Activated CD4-positive, alpha-beta T cell treated with anti-CD3 and anti-CD28 coated beads, Interleukin-2, Interleukin-6, amounts not matched to agents 100 ng/mL and 50 ng/mL, durations not matched to agents 16 hours and 8 hours (primary cell): ENCODE data around the gene EEFSEC.
A peak's percentile ranks its signal among the peaks of the same experiment; 100 is the strongest.

Experiments used
- DNase-seq: peaks from one replicate; pipeline ENCODE4 v3.0.0-alpha.2; 2020

EEFSEC gene

DNA sequence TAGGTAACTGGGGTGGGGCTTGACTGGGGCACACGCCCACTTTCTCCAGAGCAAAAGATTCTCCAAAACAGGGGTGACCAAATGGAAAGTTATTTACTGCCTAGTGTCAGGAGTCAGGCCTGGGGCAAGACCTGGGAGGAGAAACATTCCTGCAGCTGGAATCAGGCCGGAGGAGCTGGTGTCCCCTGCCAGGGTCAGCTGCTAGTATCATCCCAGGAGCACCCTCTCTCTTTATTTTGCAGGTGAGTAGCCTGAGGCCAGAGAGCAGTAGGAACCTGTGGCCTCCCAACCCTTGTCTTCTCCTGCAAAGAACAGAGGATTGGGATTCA is 280.5 kb downstream of the EEFSEC start:
- DNase-seq, result no peak

GRCh38 chr3:128434524-128434923 is 281.2 kb downstream of the EEFSEC start:
- DNase-seq, result no peak

DNA sequence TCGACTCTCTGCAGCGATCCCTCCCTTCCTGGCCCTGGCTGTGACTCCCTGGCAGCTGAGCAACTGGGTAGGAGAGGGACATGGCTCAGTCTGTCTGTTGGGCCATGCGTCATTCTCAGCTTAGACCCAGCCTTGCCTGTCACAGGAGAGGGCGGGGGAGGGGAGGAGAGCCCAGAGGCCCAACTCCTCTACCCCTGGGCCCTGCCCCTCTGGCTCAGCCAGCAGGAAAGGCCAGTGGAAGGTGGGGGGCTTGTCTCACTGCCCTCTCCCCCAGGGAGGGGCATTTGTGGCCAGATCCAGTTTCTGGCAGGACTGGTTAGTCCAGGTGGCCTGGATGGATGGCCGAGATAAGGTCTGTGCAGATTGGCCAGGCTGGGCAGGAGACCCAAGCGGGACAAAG is 281.8 kb downstream of the EEFSEC start:
- DNase-seq, result no peak

DNA sequence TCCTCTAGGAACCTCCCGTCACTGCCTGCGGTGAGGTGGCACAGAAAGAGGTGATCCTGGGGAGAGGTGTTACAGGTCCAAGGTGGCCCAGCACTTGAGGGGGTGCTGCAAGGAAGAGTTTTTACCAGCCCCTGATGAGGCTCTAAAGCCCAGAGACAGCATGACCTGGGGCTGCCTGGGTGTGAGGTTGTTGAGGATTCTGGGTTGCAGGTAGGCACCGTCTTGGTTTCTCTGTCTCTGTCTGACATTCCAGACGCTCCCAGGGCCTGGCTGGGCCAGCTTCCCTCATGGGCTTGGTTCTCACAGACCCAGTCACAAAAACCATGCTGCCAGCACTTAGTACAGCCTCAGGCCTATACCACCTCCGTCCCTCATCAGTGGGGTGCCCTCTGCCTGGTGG is 282.3 kb downstream of the EEFSEC start:
- DNase-seq, result no peak

- DNase-seq, result no peak
Observed at GRCh38 chr3:128436214-128436613, 282.9 kb downstream of the EEFSEC start.

DNA sequence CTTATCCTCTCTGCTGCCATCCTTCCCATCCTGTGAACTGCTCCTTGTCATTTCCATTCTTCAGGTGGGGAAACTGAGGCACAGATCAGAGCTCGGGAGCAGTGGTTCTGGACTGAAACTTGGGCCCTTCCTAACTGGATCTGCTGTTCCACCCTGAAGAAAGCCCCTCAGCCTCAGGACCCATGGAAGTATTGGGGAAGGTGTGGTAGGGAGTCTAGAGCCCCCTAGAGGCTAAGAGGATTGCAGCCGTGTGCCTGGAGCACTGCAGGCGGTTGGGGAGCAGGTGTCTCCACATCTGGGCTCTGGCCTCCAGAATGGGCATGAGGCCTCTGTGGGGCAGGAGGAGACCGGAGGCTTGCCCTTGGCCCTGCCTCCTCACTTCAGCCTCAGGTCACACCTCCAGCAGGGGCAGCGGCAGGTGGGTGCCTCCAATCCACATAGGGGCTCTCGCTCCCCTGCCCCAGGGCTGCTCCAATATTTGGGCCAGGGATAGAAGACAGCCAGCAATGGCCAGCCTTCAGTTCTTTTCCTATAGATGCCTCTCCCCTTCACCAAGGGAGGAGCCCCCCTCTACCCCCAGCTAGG is 285.3 kb downstream of the EEFSEC start:
- no peak for DNase-seq

DNA sequence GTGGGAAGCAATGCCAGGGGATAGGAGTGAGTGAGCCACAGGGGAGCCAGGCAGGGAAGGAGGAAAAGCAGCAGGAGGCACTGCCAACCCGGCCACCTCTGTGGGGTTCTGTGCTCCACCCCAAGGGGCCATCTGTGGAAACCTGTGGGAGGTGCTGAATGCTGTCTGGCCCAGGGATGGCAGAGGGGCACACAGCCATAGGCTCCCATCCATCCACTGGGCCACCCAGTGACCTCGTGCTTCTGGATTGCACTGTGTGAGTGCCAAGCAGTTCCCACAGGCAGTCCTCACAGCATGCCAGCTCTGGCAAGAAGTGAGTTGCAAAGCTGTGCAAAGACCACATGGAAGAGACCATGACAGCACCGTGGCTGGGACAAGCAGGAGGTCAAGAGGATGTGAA is 285.9 kb downstream of the EEFSEC start:
- no peak for DNase-seq

DNA sequence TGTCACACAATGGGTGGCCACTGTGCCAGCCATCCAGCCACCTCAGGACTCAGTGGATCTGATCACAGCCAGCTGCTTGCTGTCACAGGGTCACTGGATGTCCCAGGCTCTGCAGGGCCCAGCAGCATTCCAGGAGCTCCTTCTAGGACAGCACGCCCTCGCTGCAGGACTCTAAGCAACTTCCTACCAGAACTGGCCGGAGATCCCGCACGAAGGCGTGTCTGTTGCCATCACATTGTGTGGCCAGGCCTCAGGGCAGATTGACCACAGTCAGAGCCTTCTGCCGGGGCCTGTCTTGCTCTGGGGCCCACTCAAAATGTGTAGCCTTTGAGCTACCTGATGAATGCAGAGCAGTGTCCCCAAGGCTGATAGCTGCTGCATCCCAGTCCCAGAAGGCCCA is 288.8 kb downstream of the EEFSEC start:
- no peak for DNase-seq

DNA sequence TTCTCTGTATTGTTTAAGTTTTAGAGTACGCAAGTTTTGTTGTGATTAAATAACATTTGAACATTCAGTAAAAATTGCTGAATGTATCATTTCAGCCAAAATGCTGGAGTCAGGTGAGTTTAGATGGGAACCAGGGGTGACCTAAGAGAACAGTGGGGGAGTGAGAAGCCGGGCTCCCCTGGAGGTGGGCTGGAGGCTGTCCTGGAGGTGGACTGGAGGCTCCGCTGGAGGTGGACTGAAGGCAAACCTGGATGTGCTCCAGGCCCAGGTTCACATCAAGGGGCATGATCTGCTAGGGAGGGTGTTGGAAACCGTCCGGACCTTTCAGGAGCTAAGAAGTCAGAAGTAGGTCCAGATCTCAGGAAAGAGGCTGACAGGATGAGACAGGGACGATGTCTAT is 289.7 kb downstream of the EEFSEC start:
- DNase-seq, result no peak

DNA sequence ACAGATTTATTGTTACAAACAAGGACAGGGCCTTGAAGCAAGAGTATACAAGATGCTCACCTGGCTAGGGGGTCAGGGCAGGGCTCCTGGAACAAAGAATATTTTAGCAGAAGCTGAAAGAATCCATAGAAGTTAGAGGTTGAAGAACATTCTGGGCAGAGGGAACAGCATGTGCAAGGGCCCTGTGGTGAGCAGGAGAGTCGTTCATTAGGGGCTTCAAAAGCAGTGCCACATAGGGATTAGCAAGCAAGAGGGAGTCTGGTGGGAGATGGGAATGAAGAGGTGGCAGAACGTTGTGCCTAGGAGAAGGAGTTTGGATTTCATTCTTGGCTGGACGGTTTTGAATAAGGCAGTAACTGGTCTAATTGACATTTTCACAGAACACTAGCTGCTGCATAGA is 290.5 kb downstream of the EEFSEC start:
- DNase-seq, result no peak

DNA sequence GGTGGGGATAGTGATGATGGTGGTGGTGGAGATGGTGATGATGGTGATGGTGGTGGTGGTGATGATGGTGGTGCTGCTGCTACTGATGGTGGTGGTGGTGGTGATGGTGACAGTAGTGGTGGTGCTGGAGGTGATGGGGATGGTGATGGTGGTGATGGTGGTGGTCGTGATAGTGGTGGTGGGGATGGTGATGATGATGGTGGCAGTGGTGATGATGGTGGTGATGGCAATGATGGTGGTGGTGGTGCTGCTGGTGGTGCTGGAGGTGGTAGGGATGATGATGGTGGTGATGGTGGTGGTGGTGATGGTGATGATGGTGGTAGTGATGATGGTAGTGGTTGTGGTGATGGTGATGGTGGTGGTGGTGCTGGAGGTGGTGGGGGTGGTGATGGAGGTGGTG is 292.1 kb downstream of the EEFSEC start:
- DNase-seq, result no peak

DNA sequence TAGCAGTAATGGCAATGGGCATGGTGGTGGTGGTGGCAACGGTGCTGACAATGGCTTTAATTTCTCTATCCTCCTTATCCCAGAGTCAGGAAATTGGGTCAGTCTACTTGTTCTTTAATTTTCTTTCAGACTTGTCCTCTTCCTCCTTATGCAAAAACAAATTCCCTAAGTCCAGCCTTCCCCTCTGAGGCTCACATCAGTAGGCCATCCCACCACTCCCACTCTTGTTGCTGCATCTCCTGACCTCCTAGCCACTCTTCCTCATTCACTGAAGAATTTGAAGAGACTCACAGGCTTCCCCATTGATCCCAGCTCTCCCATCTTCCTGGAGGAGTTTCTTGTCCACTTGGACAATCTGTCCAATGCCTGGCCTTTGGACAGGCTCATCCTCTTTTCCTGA is 293.5 kb downstream of the EEFSEC start:
- no peak for DNase-seq

GRCh38 chr3:128447561-128448013 is 294.3 kb downstream of the EEFSEC start:
- peak; percentile 87 for DNase-seq

DNA sequence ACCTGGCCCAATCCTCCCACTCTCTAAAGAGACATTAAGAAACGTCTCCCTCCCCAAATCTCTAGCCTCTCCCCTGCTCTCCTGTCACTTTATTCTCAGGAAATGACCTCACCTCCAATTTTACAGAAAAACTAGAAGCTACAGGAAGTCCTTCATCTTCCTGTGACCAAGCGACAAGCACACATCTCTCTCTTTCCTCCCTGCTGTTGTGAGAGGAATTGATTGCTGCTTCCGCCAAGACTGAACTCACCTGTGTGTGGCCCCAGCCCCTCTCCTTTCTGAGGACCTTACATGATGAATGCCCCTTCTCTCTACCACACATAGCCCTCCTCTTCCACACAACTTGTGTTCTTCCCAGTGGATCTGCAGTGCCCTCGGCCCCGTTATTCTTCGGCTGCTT is 295.2 kb downstream of the EEFSEC start:
- DNase-seq, result peak; percentile 65

DNA sequence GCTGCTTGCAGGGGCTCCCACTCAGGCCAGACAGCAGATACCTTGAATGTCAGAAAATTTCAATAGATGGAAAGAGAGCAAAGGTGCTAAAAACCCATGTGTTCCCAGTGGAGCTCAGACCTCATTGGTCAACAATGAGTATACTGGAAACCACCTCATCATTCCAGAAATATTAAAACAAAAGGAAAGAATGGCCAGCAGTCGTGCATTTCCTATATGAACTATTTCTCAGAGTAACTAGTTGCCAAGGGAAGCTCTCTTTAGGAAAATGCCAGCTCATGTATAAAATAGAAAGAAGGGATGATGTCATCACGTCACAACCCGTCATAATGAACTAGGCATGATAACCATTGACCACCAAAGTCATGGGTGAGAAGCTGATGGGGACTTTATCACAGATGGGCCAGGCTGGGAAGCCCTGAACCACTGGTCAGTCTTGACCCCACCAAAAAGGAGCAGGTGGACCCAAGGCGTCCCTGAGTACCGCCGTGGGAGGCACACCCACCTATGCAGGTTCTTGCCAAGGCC is 295.9 kb downstream of the EEFSEC start:
- DNase-seq, result peak; percentile 21

- no peak for DNase-seq
Observed at GRCh38 chr3:128452120-128452519, 298.8 kb downstream of the EEFSEC start.

DNA sequence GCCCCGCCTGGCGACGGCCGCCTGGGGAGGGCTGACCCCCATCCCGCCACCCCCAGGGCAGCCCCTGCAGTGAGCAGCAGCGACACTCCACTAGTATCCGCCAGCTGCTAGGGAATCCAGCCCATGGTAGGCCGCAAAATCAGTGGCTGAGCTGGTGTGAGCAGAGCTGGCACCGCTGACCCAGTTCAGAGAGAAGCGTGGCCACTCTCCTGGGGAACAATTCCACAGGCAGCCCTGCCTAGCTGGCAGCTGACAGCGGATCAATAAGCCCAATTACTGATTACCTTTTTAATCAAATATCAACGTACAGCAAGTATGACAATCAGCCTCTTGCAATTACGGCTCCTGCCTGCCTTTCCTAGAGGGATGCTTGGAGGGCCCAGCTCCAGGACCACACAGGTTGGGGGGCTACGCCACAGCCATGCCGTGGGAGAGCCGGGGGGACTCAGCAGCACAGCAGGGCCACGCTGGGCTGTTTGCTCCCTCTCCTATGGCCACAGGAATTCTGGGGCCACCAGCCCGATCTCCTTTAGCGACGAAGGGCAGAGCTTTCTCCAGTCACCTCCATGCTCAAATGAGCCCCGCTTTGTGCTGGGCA is 299.5 kb downstream of the EEFSEC start:
- DNase-seq, result no peak

DNA sequence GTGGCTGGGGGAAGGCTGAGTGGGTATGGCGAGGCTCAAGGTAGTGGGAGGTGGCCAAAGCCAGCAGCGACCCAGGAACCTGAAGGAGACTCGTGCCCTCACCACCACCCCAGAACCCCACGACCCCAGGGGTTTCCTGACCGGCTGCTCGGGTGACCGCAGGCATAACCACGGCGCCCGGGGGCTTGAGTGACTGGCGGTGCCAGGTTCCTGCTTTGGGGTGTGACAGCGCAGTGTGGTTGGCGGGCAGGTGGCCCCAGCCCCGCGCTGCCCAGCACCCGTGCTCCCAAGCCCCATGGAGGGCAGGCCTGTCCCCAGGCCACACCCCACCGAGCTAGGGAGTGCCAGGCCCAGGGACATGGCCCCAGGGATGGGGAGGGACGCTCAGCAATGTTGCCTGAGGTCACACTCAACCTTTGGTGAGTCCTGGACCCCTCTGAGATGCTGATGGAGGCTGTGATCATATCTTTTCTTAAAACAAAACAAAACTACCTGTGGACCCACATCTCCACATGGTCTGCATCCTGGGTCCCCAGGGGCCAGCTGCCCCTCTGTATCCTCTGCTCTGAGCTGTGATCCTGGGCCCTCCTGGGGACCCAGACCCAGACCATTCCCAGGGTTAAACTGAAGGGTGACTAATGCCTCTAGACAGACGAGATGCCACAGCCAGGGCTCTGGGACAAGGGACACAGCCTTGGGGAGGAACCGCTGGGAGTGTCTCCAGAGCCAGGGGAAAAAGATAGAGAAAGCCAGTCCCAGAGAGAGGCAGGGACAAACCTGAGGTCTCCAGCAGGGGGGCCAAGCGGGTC is 300.4 kb downstream of the EEFSEC start:
- DNase-seq, result no peak

- no peak for DNase-seq
Observed at GRCh38 chr3:128454310-128454618, 301.0 kb downstream of the EEFSEC start.

- DNase-seq, result no peak
Observed at GRCh38 chr3:128455116-128455515, 301.8 kb downstream of the EEFSEC start.

DNA sequence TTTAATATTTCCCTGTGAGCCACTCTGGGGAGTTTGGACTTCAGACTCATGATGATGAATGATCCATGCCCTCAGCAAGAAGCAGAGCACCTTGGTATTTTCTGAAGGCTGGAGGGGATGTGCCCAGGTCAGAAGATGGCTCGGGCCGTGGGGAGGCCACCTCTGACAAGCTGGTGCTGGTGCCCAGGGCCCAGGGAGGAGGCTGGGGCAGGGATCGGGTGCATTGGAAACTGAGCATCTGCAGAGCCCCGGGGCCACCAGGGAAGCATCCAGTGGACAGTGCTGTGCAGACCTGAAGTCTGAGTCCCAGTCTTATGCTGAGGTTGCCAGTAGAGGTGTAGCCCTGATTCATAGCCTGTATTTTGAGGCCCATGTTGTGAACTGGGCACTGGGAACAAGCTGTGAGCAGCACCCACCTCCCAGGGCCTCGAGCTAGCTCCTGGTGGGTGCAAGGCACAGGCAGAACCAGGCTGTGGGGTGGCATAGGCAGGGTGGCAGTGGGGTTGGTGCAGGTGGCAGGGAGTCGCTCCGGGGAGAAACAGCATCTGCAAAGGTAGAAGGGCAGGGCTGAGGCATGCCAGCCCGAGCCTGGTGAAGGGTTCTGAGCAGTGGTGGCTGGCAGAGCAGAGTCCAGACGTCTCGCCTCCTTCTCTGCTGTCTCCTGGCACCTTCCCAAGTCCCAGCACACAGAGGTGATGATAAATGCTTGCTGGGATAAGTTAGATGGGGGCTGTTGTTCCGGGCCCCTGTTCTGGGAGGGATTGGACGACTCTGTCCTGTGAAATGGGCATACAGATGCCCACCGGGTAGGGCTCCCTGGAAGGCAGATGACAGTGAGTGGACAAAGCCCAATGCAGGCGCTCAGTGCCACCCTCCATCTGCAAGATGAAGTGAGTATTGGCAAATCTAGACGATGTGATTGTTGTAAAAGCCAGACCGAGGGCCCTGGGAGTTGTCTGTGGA is 302.8 kb downstream of the EEFSEC start:
- no peak for DNase-seq

DNA sequence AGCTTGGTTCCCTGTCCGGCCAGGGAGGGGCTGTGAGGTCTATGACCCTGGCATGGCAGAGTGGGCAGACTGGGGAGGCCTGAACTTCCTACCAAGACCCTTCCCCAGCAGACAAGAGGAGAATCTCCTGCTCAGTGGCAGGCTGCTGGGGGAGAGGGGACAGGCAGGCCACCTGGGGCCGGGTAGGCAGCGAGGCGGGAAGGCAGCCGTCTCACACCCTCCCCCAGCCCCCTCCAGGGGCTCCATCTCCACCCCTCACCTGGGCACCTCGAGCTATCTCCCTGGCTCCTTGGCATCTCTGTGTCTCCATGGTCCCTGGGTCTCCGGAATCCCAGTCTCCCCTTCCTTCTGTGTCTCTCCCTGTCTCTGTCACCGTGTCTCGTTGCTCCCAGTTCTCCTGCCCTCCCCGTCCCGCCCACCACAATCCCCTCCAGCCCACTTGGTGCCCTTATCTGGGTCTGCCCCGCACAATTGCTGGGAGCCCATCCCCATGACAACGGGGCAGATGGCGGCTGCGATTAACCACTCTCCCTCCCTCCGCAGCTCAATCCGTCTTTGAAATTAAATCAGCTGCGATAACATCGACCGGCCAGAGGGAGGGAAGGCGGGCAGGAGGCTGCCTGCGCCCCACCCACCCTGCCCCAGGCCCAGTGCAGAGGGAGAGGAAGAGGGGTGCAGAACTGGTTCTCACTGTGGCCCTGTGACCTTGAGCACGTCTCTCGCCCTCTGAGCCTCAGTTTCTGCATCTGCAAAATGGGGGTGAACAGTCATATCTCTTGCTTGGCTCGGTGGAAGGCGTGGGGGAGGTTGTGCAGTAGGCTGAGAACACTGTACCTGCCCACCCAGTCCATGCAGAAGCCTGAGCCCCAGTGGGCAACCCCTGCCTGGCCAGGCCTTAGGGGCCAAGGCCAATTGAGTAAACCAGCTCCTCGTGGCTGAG is 303.8 kb downstream of the EEFSEC start:
- no peak for DNase-seq
